HCEC 1CT (cell line): Measurements from ENCODE around the gene LIPE.

Source experiments
- DNase-seq: peaks from one replicate; pipeline ENCODE4 v3.0.0-alpha.2; 2017

LIPE gene

GRCh38 chr19:42352301-42353259 is 74.6 kb downstream of the LIPE start:
- DNase-seq, result no peak
